ENCODE results near the gene GRIN3B.

GRIN3B gene

GRCh38 chr19:966485-967088, 33.6 kb upstream of the GRIN3B start:
- no peak for DNase-seq

GRCh38 chr19:970695-971094, 29.5 kb upstream of the GRIN3B start:
- DNase-seq: no peak

- DNase-seq: no peak
Observed at GRCh38 chr19:971795-972194, 28.4 kb upstream of the GRIN3B start.

- no peak for DNase-seq
Observed at GRCh38 chr19:972281-972680, 27.9 kb upstream of the GRIN3B start.

GRCh38 chr19:973726-974563, 26.3 kb upstream of the GRIN3B start:
- DNase-seq: no peak

GRCh38 chr19:974564-975257, 25.5 kb upstream of the GRIN3B start:
- no peak for DNase-seq

- no peak for DNase-seq
Observed at GRCh38 chr19:976476-976875, 23.7 kb upstream of the GRIN3B start.

- no peak for DNase-seq
Observed at GRCh38 chr19:977058-977464, 23.2 kb upstream of the GRIN3B start.

- DNase-seq: no peak
Observed at GRCh38 chr19:979318-979741, 20.9 kb upstream of the GRIN3B start.

GRCh38 chr19:980133-980998, 19.9 kb upstream of the GRIN3B start:
- no peak for DNase-seq

- peak; percentile 81 for DNase-seq
Observed at GRCh38 chr19:982567-983170, 17.6 kb upstream of the GRIN3B start.

GRCh38 chr19:984165-984967, 15.9 kb upstream of the GRIN3B start, which contains the start of gene WDR18:
Gene WDR18 (plus strand): TSS chr19:984345. CDS start chr19:984354, 9 bp downstream.
- peak; percentile 95 for DNase-seq

GRCh38 chr19:986083-986482, 14.1 kb upstream of the GRIN3B start:
- DNase-seq: no peak

- DNase-seq: no peak
Observed at GRCh38 chr19:988081-988480, 12.1 kb upstream of the GRIN3B start.

- DNase-seq: no peak
Observed at GRCh38 chr19:988510-988909, 11.7 kb upstream of the GRIN3B start.

GRCh38 chr19:989381-990081, 10.7 kb upstream of the GRIN3B start:
- no peak for DNase-seq

GRCh38 chr19:990119-990571, 10.1 kb upstream of the GRIN3B start:
- DNase-seq: no peak

GRCh38 chr19:990746-991145, 9.5 kb upstream of the GRIN3B start:
- no peak for DNase-seq

GRCh38 chr19:991174-991931, 8.9 kb upstream of the GRIN3B start:
- no peak for DNase-seq
